Fibroblast of the aortic adventitia (primary cell): ENCODE measurements around the gene DERA. TPM values are rescaled to one million over a fixed set of nuclear protein-coding genes. Genes with fewer than 3 reads are reported as not detected.
"Not testable (repeated sequence)": the region's sequence is repeated elsewhere in the genome, so short reads cannot be mapped to it uniquely, and the experiment has no call there.

Experiments used
- DNase-seq: peaks from one replicate; pipeline ENCODE4 v3.0.0-alpha.2; 2010; ENCODE audit warnings: low read depth
- H3K4me3 ChIP-seq: 2 replicates; pipeline ENCODE4 v1.5.1; 2011; ENCODE audit warnings: low read depth, mild to moderate bottlenecking, control low read depth, low read length, moderate library complexity
- total RNA-seq: library from RNA; depleted of rRNA; stranded (reverse); fragments of >200 nt; gene quantifications from 2 replicates; pipeline ENCODE4 v1.2.3, GENCODE V29; 2012; ENCODE audit warnings: low replicate concordance
- TF ChIP-seq, protein P1 (sequence below): IDR thresholded peaks from 2 replicates; pipeline ENCODE4 v1.5.1; 2011; ENCODE audit warnings: mild to moderate bottlenecking, low read length, control low read depth, inconsistent platforms; ENCODE audit not compliant: insufficient read depth

Gene DERA
- total RNA-seq, 1 donor, result 72.2 TPM

DNA sequence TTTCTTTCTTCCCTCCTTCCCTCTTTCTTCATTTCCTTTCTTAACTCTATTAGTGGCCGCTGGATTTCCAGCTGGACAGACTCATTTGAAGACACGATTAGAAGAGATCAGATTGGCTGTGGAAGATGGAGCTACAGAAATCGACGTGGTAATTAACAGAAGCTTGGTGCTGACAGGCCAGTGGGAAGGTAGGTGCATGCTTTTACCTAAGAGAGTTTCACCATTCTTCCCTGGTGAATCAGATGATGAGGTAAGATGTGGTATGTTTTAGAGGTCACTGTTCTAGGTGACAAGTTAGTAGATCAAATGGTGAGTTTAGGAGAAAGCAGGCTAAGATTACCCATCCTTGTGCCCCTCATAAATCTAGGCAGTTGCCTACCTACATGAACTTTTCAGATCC lies 51.6 kb downstream of the DERA start:
- peak; percentile 7 for DNase-seq
- H3K4me3 ChIP-seq, result no peak overlapping the region
- TF ChIP-seq, protein P1, sequence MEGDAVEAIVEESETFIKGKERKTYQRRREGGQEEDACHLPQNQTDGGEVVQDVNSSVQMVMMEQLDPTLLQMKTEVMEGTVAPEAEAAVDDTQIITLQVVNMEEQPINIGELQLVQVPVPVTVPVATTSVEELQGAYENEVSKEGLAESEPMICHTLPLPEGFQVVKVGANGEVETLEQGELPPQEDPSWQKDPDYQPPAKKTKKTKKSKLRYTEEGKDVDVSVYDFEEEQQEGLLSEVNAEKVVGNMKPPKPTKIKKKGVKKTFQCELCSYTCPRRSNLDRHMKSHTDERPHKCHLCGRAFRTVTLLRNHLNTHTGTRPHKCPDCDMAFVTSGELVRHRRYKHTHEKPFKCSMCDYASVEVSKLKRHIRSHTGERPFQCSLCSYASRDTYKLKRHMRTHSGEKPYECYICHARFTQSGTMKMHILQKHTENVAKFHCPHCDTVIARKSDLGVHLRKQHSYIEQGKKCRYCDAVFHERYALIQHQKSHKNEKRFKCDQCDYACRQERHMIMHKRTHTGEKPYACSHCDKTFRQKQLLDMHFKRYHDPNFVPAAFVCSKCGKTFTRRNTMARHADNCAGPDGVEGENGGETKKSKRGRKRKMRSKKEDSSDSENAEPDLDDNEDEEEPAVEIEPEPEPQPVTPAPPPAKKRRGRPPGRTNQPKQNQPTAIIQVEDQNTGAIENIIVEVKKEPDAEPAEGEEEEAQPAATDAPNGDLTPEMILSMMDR, result no peak

DNA sequence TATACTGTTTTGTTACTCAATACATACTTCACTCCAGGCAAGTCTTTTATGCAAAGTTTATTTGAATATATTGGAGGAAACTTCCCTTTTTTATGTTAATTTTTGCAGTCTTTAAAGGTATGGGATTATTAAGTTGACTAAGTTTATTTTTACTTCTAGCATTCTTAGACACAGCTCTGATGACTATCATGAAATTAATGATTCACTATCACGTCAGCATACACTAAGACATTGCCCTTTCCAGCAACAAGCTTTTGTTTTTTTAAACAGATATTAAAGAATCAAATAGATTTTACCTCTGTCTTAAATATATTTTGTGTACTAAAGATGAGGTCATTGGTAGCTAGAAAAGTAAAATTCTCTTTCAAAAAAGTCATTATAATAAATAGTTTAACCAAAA lies 52.1 kb downstream of the DERA start:
- peak; percentile 57 for DNase-seq
- no peak overlapping the region for H3K4me3 ChIP-seq
- TF ChIP-seq, protein P1, result no peak

DNA sequence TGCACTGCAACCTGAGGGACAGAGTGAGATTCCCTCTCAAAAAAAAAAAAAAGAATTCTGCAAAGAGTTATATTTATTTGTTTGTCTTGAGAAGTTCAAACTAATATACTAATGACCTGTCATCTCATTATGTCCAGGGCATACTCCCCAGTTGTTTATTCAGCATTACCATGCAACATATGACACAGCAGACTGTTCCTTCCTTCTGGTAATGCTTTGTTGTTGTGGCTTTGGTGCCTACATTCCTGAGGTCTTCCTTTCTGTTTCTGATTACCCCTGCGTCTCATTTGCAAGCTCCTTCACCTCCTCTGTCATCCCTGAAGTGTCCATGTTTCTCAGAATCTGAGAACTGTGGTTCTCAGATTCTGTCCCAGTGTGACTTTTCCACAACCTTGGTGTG lies 55.3 kb downstream of the DERA start:
- TF ChIP-seq, protein P1, result no peak
- no peak overlapping the region for H3K4me3 ChIP-seq
- no peak for DNase-seq

DNA sequence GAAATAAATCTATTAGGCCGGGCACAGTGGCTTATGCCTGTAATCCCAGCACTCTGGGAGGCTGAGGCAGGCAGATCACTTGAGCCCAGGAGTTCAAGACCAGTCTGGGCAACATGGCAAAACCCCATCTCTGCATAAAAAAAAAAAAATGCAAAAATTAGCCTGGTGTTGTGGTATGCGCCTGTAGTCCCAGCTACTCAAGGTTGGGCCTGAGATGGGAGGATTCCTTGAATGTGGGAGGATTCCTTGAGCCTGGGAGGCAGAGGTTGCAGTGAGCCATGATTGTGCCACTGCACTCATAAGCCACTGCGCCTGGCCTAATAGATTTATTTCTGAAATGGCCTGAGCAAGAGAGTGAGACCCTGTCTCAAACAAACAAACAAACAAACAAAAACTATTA lies 55.9 kb downstream of the DERA start:
- DNase-seq, H3K4me3 ChIP-seq: not testable (repeated sequence)

DNA sequence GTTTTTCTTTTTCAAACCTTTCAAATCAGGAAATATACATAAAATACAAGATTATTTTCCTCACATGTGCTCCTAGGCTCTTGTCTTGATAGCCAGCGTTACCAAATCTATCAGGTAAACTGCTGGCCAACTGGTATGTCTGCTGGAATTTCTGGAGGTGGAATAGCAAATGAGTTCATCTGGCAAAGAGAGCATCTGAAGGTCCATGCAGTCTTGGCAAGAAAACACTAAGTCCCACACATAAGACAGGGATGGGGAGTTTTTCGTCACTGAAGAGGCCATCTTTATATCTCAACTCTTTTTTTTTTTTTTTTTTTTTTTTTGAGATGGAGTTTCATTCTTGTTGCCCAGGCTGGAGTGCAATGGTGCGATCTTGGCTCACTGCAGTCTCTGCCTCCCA lies 60.1 kb downstream of the DERA start:
- TF ChIP-seq, protein P1, result no peak
- H3K4me3 ChIP-seq, result no peak overlapping the region
- no peak for DNase-seq

DNA sequence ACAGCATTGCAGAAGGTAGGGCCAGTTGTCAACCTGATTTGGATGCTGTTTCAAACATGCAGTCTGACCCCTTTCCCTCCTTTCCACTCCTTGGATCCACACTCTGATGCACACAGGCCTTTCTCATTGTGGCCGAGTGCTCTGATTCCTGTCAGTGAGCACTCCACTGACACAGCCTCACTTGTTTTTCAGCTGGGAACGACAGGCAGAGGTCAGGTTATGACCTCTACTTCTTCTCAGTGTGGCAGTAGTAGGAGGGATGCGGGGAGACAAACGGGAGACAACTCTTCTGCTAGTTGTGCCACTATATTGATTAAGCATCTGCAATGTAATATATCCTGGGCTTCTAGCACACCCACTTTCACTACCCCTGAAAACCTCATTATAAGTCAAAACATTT lies 61.8 kb downstream of the DERA start:
- no peak overlapping the region for H3K4me3 ChIP-seq
- no peak for DNase-seq
- TF ChIP-seq, protein P1, result no peak

DNA sequence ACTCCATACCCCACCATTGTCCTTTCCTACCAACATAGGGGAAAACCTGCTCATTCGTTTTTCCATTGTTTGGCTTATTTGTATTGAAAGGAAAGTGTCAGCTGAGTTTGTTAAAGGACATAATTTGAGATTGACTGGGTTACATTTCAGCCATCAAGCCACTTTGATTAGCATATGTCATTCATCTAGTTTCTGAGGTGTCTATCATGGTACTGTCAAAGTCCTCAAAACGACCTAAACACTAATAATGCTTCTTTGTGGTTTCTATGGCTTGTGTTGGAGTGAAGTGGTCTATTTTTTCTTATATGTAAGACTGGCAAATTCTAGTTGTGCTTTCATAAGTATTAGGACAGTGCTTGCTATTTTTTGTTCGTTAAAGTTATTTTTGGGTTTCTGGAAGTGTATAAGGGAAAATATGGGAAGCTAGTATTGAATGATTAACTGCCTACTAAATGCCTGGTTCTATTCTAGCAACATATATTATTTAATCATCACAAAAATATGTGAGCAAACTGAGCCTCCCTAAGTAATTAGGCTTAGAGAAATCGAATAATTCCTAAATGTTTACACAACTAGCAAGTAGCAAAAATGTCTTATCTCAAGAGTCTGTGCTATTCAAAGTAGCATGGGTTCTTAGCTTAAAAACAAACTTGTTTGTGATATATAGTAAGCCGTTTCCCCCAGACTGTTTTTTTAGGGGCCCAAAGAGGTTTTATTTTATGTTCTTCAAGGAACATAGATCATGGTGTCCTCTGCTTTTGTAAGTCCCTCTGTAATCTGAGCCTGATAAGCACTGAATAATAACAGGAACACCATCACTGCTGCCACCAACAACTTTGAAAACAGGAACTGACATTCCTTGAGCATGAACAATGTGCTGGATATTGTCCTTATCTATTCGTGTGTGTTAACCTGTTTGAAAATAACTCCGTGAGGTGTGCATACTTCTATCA lies 67.1 kb downstream of the DERA start:
- TF ChIP-seq, protein P1, result no peak
- DNase-seq, result peak; percentile 55
- H3K4me3 ChIP-seq, result no peak overlapping the region
